Fibroblast of lung (primary cell): Measurements from ENCODE around the gene IL18RAP.

ENCODE experiments used
- EZH2 ChIP-seq: IDR thresholded peaks from 2 replicates; pipeline ENCODE4 v1.5.1; 2012; ENCODE audit warnings: low read length, control low read depth, mild to moderate bottlenecking; ENCODE audit errors: missing control alignments
- TF ChIP-seq, protein P1 (sequence below), 2 donors: IDR thresholded peaks in 1 of 2; conservative IDR thresholded peaks in 1 of 2; 1 replicate in 1 of 2; 2 replicates in 1 of 2; pipeline ENCODE4 v1.5.1; 2011 to 2012; ENCODE audit warnings: low read length in 2 of 2, control low read depth in 1 of 2, inconsistent platforms in 1 of 2, low read depth in 1 of 2, mild to moderate bottlenecking in 1 of 2

DNA sequence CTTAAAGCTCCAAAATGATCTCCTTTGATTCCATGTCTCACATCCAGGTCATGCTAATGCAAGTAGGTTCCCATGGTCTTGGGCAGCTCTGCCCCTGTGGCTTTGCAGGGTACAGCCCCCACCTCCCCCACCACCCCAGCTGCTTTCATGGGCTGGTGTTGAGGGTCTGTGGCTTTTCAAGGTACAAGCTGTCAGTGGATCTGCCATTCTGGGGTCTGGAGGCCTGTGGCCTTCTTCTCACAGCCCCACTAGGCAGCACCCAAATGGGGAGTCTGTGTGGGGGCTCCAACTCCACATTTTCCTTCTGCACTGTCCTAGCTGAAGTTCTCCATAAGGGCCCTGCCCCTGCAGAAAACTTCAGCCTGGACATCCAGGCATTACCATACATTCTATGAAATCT lies 69.0 kb downstream of the IL18RAP start:
- TF ChIP-seq, protein P1, sequence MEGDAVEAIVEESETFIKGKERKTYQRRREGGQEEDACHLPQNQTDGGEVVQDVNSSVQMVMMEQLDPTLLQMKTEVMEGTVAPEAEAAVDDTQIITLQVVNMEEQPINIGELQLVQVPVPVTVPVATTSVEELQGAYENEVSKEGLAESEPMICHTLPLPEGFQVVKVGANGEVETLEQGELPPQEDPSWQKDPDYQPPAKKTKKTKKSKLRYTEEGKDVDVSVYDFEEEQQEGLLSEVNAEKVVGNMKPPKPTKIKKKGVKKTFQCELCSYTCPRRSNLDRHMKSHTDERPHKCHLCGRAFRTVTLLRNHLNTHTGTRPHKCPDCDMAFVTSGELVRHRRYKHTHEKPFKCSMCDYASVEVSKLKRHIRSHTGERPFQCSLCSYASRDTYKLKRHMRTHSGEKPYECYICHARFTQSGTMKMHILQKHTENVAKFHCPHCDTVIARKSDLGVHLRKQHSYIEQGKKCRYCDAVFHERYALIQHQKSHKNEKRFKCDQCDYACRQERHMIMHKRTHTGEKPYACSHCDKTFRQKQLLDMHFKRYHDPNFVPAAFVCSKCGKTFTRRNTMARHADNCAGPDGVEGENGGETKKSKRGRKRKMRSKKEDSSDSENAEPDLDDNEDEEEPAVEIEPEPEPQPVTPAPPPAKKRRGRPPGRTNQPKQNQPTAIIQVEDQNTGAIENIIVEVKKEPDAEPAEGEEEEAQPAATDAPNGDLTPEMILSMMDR (conservative IDR thresholded peaks at IDR 0.05 in 1 of 2, IDR thresholded peaks at IDR 0.05 in 1 of 2; ENCODE audit: low read depth in 1 of 2, low read length in 2 of 2), result no peak
- no peak for TF ChIP-seq EZH2
